HEK293 (cell line): ENCODE data around the gene TMEM250.

Experiments used
- TCF7L2 ChIP-seq: IDR thresholded peaks from 2 replicates; pipeline ENCODE4 v1.6.1; 2011; ENCODE audit warnings: low read depth, mild to moderate bottlenecking, inconsistent platforms, low read length, moderate library complexity, borderline replicate concordance
- ZBTB21 ChIP-seq: fragments of 450-650 bp; formaldehyde crosslinking; IDR thresholded peaks from 2 replicates; pipeline ENCODE4 v1.5.1; 2017; ENCODE audit warnings: missing biosample characterization, missing genetic modification characterization
- ZBTB8A ChIP-seq: fragments of 450-650 bp; formaldehyde crosslinking; IDR thresholded peaks from 2 replicates; pipeline ENCODE4 v1.5.1; 2016; ENCODE audit warnings: missing biosample characterization, missing genetic modification characterization
- ZFP37 ChIP-seq: fragments of 450-650 bp; formaldehyde crosslinking; IDR thresholded peaks from 2 replicates; pipeline ENCODE4 v1.5.1; 2016; ENCODE audit warnings: missing biosample characterization, missing genetic modification characterization
- ZNF23 ChIP-seq: fragments of 450-650 bp; formaldehyde crosslinking; IDR thresholded peaks from 2 replicates; pipeline ENCODE4 v1.5.1; 2016; ENCODE audit warnings: missing biosample characterization, missing genetic modification characterization, borderline replicate concordance
- ZNF48 ChIP-seq: fragments of 450-650 bp; formaldehyde crosslinking; IDR thresholded peaks from 2 replicates; pipeline ENCODE4 v1.5.1; 2016; ENCODE audit warnings: missing biosample characterization, missing genetic modification characterization
- ZNF660 ChIP-seq: fragments of 450-650 bp; IDR thresholded peaks from 2 replicates; pipeline ENCODE4 v1.5.1; 2018; ENCODE audit warnings: missing biosample characterization, mild to moderate bottlenecking, missing genetic modification characterization
- ZNF707 ChIP-seq: fragments of 450-650 bp; formaldehyde crosslinking; IDR thresholded peaks from 2 replicates; pipeline ENCODE4 v1.5.1; 2016; ENCODE audit warnings: missing biosample characterization, missing genetic modification characterization
- ZNF768 ChIP-seq: fragments of 450-650 bp; formaldehyde crosslinking; IDR thresholded peaks from 2 replicates; pipeline ENCODE4 v1.5.1; 2018; ENCODE audit warnings: missing biosample characterization, mild to moderate bottlenecking, missing genetic modification characterization
- TF ChIP-seq, protein P1 (sequence below): fragments of 450-650 bp; formaldehyde crosslinking; IDR thresholded peaks from 2 replicates; pipeline ENCODE4 v1.5.1; 2016; ENCODE audit warnings: missing biosample characterization, missing genetic modification characterization
- TF ChIP-seq, protein P2 (sequence below): fragments of 450-650 bp; formaldehyde crosslinking; optimal IDR thresholded peaks from 2 replicates; pipeline ENCODE3; 2016; ENCODE audit warnings: missing biosample characterization, mild to moderate bottlenecking, missing genetic modification characterization
- TF ChIP-seq, protein P3 (sequence below): fragments of 450-650 bp; formaldehyde crosslinking; IDR thresholded peaks from 2 replicates; pipeline ENCODE4 v1.5.1; 2017; ENCODE audit warnings: missing biosample characterization, missing genetic modification characterization
- TF ChIP-seq, protein P4 (sequence below): fragments of 450-650 bp; formaldehyde crosslinking; IDR thresholded peaks from 2 replicates; pipeline ENCODE4 v1.5.1; 2016; ENCODE audit warnings: missing biosample characterization, missing genetic modification characterization
- TF ChIP-seq, protein P5 (sequence below): fragments of 450-650 bp; formaldehyde crosslinking; IDR thresholded peaks from 2 replicates; pipeline ENCODE4 v1.5.1; 2016; ENCODE audit warnings: missing biosample characterization, missing genetic modification characterization

DNA sequence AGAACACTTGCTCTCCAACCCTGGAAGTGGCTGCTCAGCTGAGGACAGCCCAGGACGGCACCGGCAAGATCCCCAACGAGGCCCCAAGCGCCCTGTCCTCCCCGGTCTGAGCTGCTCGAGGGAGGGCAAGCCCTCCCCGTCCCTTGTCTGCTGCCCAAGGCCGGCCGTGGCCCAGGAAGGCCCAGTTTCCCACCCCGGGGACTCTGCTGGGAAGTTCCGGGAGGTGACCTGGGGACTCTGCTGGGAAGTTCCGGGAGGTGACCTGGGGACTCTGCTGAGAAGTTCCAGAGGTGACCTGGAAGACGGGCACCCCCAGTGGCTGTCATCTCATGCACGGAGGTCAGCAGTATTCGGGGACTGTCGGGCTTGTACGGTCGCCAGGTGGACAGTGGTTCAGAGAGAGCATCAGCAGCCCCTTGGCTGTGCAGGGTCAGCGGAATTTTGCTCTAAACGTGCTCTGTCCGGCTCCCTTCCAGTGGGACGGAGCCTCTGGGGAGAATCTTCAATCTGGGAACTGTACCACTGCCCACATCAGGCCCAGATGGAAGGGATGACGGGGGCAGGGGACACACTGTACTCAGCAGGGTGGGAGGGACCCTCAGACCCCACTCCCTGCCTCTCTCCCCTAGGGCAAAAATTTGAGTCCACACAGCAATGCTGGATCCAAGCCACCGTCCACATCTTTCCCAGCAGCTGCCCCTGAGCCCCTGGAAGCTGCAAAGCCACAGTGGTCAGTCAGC, 30.8 kb downstream of the TMEM250 start:
- TF ChIP-seq ZNF48 (tag by site-specific recombination): no peak
- no peak for TF ChIP-seq ZNF768
- TF ChIP-seq, protein P1, sequence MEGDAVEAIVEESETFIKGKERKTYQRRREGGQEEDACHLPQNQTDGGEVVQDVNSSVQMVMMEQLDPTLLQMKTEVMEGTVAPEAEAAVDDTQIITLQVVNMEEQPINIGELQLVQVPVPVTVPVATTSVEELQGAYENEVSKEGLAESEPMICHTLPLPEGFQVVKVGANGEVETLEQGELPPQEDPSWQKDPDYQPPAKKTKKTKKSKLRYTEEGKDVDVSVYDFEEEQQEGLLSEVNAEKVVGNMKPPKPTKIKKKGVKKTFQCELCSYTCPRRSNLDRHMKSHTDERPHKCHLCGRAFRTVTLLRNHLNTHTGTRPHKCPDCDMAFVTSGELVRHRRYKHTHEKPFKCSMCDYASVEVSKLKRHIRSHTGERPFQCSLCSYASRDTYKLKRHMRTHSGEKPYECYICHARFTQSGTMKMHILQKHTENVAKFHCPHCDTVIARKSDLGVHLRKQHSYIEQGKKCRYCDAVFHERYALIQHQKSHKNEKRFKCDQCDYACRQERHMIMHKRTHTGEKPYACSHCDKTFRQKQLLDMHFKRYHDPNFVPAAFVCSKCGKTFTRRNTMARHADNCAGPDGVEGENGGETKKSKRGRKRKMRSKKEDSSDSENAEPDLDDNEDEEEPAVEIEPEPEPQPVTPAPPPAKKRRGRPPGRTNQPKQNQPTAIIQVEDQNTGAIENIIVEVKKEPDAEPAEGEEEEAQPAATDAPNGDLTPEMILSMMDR (tag by site-specific recombination): no peak
- no peak for TF ChIP-seq ZBTB8A (tag by site-specific recombination)
- no peak for TF ChIP-seq ZBTB21 (tag by site-specific recombination)
- TF ChIP-seq, protein P2, sequence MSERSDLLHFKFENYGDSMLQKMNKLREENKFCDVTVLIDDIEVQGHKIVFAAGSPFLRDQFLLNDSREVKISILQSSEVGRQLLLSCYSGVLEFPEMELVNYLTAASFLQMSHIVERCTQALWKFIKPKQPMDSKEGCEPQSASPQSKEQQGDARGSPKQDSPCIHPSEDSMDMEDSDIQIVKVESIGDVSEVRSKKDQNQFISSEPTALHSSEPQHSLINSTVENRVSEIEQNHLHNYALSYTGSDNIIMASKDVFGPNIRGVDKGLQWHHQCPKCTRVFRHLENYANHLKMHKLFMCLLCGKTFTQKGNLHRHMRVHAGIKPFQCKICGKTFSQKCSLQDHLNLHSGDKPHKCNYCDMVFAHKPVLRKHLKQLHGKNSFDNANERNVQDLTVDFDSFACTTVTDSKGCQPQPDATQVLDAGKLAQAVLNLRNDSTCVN (tag by site-specific recombination): no peak
- TF ChIP-seq, protein P3, sequence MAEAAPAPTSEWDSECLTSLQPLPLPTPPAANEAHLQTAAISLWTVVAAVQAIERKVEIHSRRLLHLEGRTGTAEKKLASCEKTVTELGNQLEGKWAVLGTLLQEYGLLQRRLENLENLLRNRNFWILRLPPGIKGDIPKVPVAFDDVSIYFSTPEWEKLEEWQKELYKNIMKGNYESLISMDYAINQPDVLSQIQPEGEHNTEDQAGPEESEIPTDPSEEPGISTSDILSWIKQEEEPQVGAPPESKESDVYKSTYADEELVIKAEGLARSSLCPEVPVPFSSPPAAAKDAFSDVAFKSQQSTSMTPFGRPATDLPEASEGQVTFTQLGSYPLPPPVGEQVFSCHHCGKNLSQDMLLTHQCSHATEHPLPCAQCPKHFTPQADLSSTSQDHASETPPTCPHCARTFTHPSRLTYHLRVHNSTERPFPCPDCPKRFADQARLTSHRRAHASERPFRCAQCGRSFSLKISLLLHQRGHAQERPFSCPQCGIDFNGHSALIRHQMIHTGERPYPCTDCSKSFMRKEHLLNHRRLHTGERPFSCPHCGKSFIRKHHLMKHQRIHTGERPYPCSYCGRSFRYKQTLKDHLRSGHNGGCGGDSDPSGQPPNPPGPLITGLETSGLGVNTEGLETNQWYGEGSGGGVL (tag by site-specific recombination): no peak
- no peak for TF ChIP-seq TCF7L2
- TF ChIP-seq ZNF707 (tag by site-specific recombination): no peak
- TF ChIP-seq ZNF23: no peak
- TF ChIP-seq, protein P4, sequence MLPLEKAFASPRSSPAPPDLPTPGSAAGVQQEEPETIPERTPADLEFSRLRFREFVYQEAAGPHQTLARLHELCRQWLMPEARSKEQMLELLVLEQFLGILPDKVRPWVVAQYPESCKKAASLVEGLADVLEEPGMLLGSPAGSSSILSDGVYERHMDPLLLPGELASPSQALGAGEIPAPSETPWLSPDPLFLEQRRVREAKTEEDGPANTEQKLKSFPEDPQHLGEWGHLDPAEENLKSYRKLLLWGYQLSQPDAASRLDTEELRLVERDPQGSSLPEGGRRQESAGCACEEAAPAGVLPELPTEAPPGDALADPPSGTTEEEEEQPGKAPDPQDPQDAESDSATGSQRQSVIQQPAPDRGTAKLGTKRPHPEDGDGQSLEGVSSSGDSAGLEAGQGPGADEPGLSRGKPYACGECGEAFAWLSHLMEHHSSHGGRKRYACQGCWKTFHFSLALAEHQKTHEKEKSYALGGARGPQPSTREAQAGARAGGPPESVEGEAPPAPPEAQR (tag by site-specific recombination): no peak
- TF ChIP-seq, protein P5, sequence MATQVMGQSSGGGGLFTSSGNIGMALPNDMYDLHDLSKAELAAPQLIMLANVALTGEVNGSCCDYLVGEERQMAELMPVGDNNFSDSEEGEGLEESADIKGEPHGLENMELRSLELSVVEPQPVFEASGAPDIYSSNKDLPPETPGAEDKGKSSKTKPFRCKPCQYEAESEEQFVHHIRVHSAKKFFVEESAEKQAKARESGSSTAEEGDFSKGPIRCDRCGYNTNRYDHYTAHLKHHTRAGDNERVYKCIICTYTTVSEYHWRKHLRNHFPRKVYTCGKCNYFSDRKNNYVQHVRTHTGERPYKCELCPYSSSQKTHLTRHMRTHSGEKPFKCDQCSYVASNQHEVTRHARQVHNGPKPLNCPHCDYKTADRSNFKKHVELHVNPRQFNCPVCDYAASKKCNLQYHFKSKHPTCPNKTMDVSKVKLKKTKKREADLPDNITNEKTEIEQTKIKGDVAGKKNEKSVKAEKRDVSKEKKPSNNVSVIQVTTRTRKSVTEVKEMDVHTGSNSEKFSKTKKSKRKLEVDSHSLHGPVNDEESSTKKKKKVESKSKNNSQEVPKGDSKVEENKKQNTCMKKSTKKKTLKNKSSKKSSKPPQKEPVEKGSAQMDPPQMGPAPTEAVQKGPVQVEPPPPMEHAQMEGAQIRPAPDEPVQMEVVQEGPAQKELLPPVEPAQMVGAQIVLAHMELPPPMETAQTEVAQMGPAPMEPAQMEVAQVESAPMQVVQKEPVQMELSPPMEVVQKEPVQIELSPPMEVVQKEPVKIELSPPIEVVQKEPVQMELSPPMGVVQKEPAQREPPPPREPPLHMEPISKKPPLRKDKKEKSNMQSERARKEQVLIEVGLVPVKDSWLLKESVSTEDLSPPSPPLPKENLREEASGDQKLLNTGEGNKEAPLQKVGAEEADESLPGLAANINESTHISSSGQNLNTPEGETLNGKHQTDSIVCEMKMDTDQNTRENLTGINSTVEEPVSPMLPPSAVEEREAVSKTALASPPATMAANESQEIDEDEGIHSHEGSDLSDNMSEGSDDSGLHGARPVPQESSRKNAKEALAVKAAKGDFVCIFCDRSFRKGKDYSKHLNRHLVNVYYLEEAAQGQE: no peak
- TF ChIP-seq ZFP37 (tag by site-specific recombination): no peak
- no peak for TF ChIP-seq ZNF660 (tag by site-specific recombination)
